ENCODE data around the gene MIER2.

GRCh38 chr19:305240-306150, 39.1 kb downstream of the MIER2 start:
- no peak for TF ChIP-seq CTCF (IDR thresholded peaks at IDR 0.05; ENCODE audit: low read length)
- TF ChIP-seq EZH2 (IDR thresholded peaks at IDR 0.05; ENCODE audit: borderline replicate concordance, low read length), result no peak

All from OCI-LY1 (cell line).